H9 (cell line): ENCODE measurements around the gene CISD3. TPM values are rescaled to one million over a fixed set of nuclear protein-coding genes. Genes with fewer than 3 reads are reported as not detected.

Source experiments
- DNase-seq: peaks from one replicate; pipeline ENCODE4 v3.0.0-alpha.2; 2017
- H2AFZ ChIP-seq: one replicate; pipeline ENCODE4 v1.6.1; 2013; ENCODE audit warnings: mild to moderate bottlenecking, low read length, control low read depth, moderate library complexity
- H2AK5ac ChIP-seq: 2 replicates; pipeline ENCODE4 v1.6.1; 2013; ENCODE audit warnings: low read length, control low read depth, mixed read lengths; ENCODE audit not compliant: insufficient read length
- H2BK120ac ChIP-seq: one replicate; pipeline ENCODE4 v1.6.1; 2013; ENCODE audit warnings: low read depth, mild to moderate bottlenecking, low read length, control low read depth, inconsistent platforms; ENCODE audit not compliant: poor library complexity, severe bottlenecking
- H2BK12ac ChIP-seq: 2 replicates; pipeline ENCODE4 v1.6.1; 2013; ENCODE audit warnings: low read length, control low read depth, mixed read lengths, low read depth; ENCODE audit not compliant: insufficient read length
- H2BK15ac ChIP-seq: 2 replicates; pipeline ENCODE4 v1.6.1; 2013; ENCODE audit warnings: low read depth, low read length, control low read depth
- H2BK20ac ChIP-seq: one replicate; pipeline ENCODE4 v1.6.1; 2013; ENCODE audit warnings: low read depth, mild to moderate bottlenecking, low read length, control low read depth, inconsistent platforms; ENCODE audit not compliant: poor library complexity, severe bottlenecking
- H2BK5ac ChIP-seq: 2 replicates; pipeline ENCODE4 v1.6.1; 2013; ENCODE audit warnings: low read length, control low read depth, mixed read lengths; ENCODE audit not compliant: insufficient read length
- H3K14ac ChIP-seq: 2 replicates; pipeline ENCODE4 v1.6.1; 2013; ENCODE audit warnings: low read length, control low read depth; ENCODE audit not compliant: insufficient read depth
- H3K18ac ChIP-seq: 2 replicates; pipeline ENCODE4 v1.6.1; 2013; ENCODE audit warnings: low read depth, mild to moderate bottlenecking, mixed read lengths, low read length, control low read depth; ENCODE audit not compliant: insufficient read length
- H3K23ac ChIP-seq: 2 replicates; pipeline ENCODE4 v1.6.1; 2013; ENCODE audit warnings: low read length, control low read depth, mixed read lengths, low read depth; ENCODE audit not compliant: insufficient read length
- H3K23me2 ChIP-seq: 2 replicates; pipeline ENCODE4 v1.6.1; 2013; ENCODE audit warnings: low read depth, mild to moderate bottlenecking, mixed read lengths, low read length, control low read depth; ENCODE audit not compliant: insufficient read length, poor library complexity, severe bottlenecking
- H3K27ac ChIP-seq: 2 replicates; pipeline ENCODE4 v1.5.1; 2013; ENCODE audit warnings: low read length, control low read depth, mixed read lengths, low read depth; ENCODE audit not compliant: insufficient read length
- H3K27me3 ChIP-seq: 2 replicates; pipeline ENCODE4 v1.6.1; 2013; ENCODE audit warnings: low read length, control low read depth, inconsistent platforms; ENCODE audit not compliant: insufficient read depth
- H3K4ac ChIP-seq: 2 replicates; pipeline ENCODE4 v1.6.1; 2013; ENCODE audit warnings: low read depth, mild to moderate bottlenecking, control low read depth, inconsistent platforms, low read length, moderate library complexity
- H3K4me1 ChIP-seq: 2 replicates; pipeline ENCODE4 v1.6.1; 2013; ENCODE audit warnings: low read length, control low read depth, inconsistent platforms; ENCODE audit not compliant: insufficient read depth
- H3K4me2 ChIP-seq: 2 replicates; pipeline ENCODE4 v1.6.1; 2013; ENCODE audit warnings: low read length, control low read depth, mixed read lengths; ENCODE audit not compliant: insufficient read length, insufficient read depth
- H3K56ac ChIP-seq: 2 replicates; pipeline ENCODE4 v1.6.1; 2013; ENCODE audit warnings: low read depth, mild to moderate bottlenecking, mixed read lengths, low read length, control low read depth; ENCODE audit not compliant: insufficient read length
- H3K79me1 ChIP-seq: 2 replicates; pipeline ENCODE4 v1.6.1; 2013; ENCODE audit warnings: low read depth, mild to moderate bottlenecking, moderate library complexity, low read length, control low read depth, inconsistent platforms; ENCODE audit not compliant: insufficient read depth, poor library complexity, severe bottlenecking
- H3K79me2 ChIP-seq: 2 replicates; pipeline ENCODE4 v1.6.1; 2013; ENCODE audit warnings: low read length, control low read depth, inconsistent platforms; ENCODE audit not compliant: insufficient read depth
- H3K9ac ChIP-seq: 2 replicates; pipeline ENCODE4 v1.6.1; 2013; ENCODE audit warnings: low read length, control low read depth, mixed read lengths; ENCODE audit not compliant: insufficient read length; ENCODE audit errors: extremely low read depth
- H3K9me3 ChIP-seq: one replicate; pipeline ENCODE4 v1.6.1; 2013; ENCODE audit warnings: low read depth, low read length, inconsistent platforms; ENCODE audit not compliant: control insufficient read depth
- H3T11ph ChIP-seq: one replicate; pipeline ENCODE4 v1.6.1; 2013; ENCODE audit warnings: mild to moderate bottlenecking, low read length, control low read depth, inconsistent platforms
- H4K20me1 ChIP-seq: one replicate; pipeline ENCODE4 v1.6.1; 2013; ENCODE audit not compliant: control insufficient read depth, insufficient read length, insufficient read depth
- H4K5ac ChIP-seq: 2 replicates; pipeline ENCODE4 v1.6.1; 2013; ENCODE audit warnings: low read depth, mild to moderate bottlenecking, mixed read lengths, low read length, control low read depth; ENCODE audit not compliant: insufficient read length
- H4K8ac ChIP-seq: replicated peaks from 2 replicates; pipeline ENCODE4 v1.6.1; 2013; ENCODE audit warnings: low read length, control low read depth, mixed read lengths, low read depth; ENCODE audit not compliant: insufficient read length
- H4K91ac ChIP-seq: 2 replicates; pipeline ENCODE4 v1.6.1; 2013; ENCODE audit warnings: low read depth, mild to moderate bottlenecking, moderate library complexity, mixed read lengths, low read length, control low read depth; ENCODE audit not compliant: insufficient read length
- H3K27ac Mint-ChIP-seq, 3 experiments: 2 replicates in 2 of 3; 3 replicates in 1 of 3; pipeline ENCODE4 v1.8.0; 2020 to 2021; ENCODE audit warnings: mixed read lengths in 3 of 3, mild to moderate bottlenecking in 1 of 3, moderate library complexity in 1 of 3
- H3K27me3 Mint-ChIP-seq: 2 replicates; pipeline ENCODE4 v1.8.0; 2021; ENCODE audit warnings: low read depth, mild to moderate bottlenecking, moderate library complexity, mixed read lengths
- H3K36me3 Mint-ChIP-seq, 3 experiments: 2 replicates in 2 of 3; 3 replicates in 1 of 3; pipeline ENCODE4 v1.8.0; 2020 to 2021; ENCODE audit warnings: low read depth in 3 of 3, mixed read lengths in 3 of 3; ENCODE audit not compliant: insufficient read depth in 1 of 3
- H3K4me1 Mint-ChIP-seq, 2 experiments: 2 replicates each; pipeline ENCODE4 v1.8.0; 2020; ENCODE audit warnings: mixed read lengths in 2 of 2
- H3K4me3 Mint-ChIP-seq, 2 experiments: 2 replicates in 1 of 2; 3 replicates in 1 of 2; pipeline ENCODE4 v1.8.0; 2020 to 2021; ENCODE audit warnings: mild to moderate bottlenecking in 2 of 2, mixed read lengths in 2 of 2, moderate library complexity in 1 of 2
- H3K9me3 Mint-ChIP-seq, 2 experiments: 2 replicates in 1 of 2; 3 replicates in 1 of 2; pipeline ENCODE4 v1.8.0; 2020; ENCODE audit warnings: mild to moderate bottlenecking in 2 of 2, mixed read lengths in 2 of 2, moderate library complexity in 1 of 2
- CTCF ChIP-seq: fragments of 200-600 bp; sonication (generic); conservative IDR thresholded peaks from 3 replicates; pipeline ENCODE4 v1.8.0; 2021; ENCODE audit warnings: antibody characterized with exemption, mild to moderate bottlenecking
- WGBS: extraction: QIAGEN DNeasy Blood & Tissue Kit; methylation state at CpG from one replicate; pipeline ENCODE4 v1.1.7; 2013; ENCODE audit warnings: missing lambda C conversion rate, low lambda C conversion rate, mixed read lengths; ENCODE audit not compliant: insufficient read length; ENCODE audit errors: extremely low coverage; 5-methylcytosine and 5-hydroxymethylcytosine counted together
- total RNA-seq: library from RNA; stranded (reverse); gene quantifications from 2 replicates; pipeline ENCODE4 v1.2.1, GENCODE V29; 2021

The CISD3 gene
- total RNA-seq, 1 experiment from 2014 or later, result 10.7 TPM

- Mint-ChIP-seq H3K27me3 (peaks cover 81% of the 10 kb centered on the region), H3K27ac (no peak overlapping the region), H3K9me3 (no peaks in the 10 kb centered on the region), H3K36me3 (no peaks in the 10 kb centered on the region), H3K4me3 (no peak overlapping the region), H3K4me1 (peaks cover 10 to 18% of the 10 kb centered on the region in 2 experiments)
- Histone ChIP-seq H3T11ph (no peak overlapping the region), H4K91ac (no peak overlapping the region), H3K79me2 (no peaks in the 10 kb centered on the region), H2AK5ac (no peak overlapping the region), H3K23me2 (no peaks in the 10 kb centered on the region), H3K9ac (no peak overlapping the region), H2BK20ac (no peak overlapping the region), H3K56ac (no peak overlapping the region), H3K9me3 (no peaks in the 10 kb centered on the region), H2BK5ac (no peak overlapping the region), H3K4me2 (no peak overlapping the region), H2BK120ac (no peak overlapping the region), H4K5ac (no peak overlapping the region), H3K79me1 (no peaks in the 10 kb centered on the region), H3K4ac (no peak overlapping the region), H3K23ac (no peak overlapping the region), H3K27me3 (peaks cover 15% of the 10 kb centered on the region), H3K14ac (peak overlapping the region; percentile 4), H2BK15ac (no peak overlapping the region), H3K18ac (peak overlapping the region; percentile 40), H2BK12ac (no peak overlapping the region), H3K27ac (no peak overlapping the region), H4K20me1 (no peaks in the 10 kb centered on the region), H2AFZ (no peak overlapping the region), H4K8ac (no peak overlapping the region), H3K4me1 (no peaks in the 10 kb centered on the region)
- WGBS, result no CpG with 5 or more reads among the region's 12 CpGs
- peak; percentile 25 for DNase-seq
- TF ChIP-seq CTCF, result no peak
These were observed 36.3 kb upstream of the CISD3 start for GRCh38 chr17:38693700-38694329.
